Uterus (tissue), 2 donors: ENCODE data around the gene ZNF674.
A peak's percentile ranks its signal among the peaks of the same experiment; 100 is the strongest.

Source experiments
- CTCF ChIP-seq, 4 experiments: fragments of 200-600 bp in 2 of 4; fragments of 450-650 bp in 2 of 4; sonication (generic) in 2 of 4; IDR thresholded peaks; one replicate each; pipeline ENCODE4 v1.5.1; 2016 to 2019; ENCODE audit warnings: antibody characterized with exemption in 4 of 4, mild to moderate bottlenecking in 2 of 4, moderate library complexity in 1 of 4
- POLR2A ChIP-seq, 2 donors: fragments of 450-650 bp; IDR thresholded peaks; one replicate each; pipeline ENCODE4 v1.6.1; 2016; ENCODE audit warnings: antibody characterized with exemption in 2 of 2, mild to moderate bottlenecking in 1 of 2, moderate library complexity in 1 of 2

- TF ChIP-seq CTCF (IDR thresholded peaks at IDR 0.05) (peak in 3 of 4 experiments; percentile 36 to 48 (median 37)), POLR2A (IDR thresholded peaks at IDR 0.05) (peak; percentile 57 to 64)
Observed at GRCh38 chrX:46545111-46546005, at the start of gene ZNF674.
